ENCODE results near the gene ATP2B2.

GRCh38 chr3:10496121-10496863, 9.1 kb downstream of the ATP2B2 start:
- TF ChIP-seq CTCF (IDR thresholded peaks at IDR 0.05) (no peak), POLR2A (IDR thresholded peaks at IDR 0.05) (no peak), EP300 (IDR thresholded peaks at IDR 0.05) (no peak)

Data from tibial nerve (tissue), 4 donors.